ENCODE results near the gene NEK3.
A peak's percentile ranks its signal among the peaks of the same experiment; 100 is the strongest.
"Not testable (repeated sequence)": the region's sequence is repeated elsewhere in the genome, so short reads cannot be mapped to it uniquely, and the experiment has no call there.

Gene NEK3

DNA sequence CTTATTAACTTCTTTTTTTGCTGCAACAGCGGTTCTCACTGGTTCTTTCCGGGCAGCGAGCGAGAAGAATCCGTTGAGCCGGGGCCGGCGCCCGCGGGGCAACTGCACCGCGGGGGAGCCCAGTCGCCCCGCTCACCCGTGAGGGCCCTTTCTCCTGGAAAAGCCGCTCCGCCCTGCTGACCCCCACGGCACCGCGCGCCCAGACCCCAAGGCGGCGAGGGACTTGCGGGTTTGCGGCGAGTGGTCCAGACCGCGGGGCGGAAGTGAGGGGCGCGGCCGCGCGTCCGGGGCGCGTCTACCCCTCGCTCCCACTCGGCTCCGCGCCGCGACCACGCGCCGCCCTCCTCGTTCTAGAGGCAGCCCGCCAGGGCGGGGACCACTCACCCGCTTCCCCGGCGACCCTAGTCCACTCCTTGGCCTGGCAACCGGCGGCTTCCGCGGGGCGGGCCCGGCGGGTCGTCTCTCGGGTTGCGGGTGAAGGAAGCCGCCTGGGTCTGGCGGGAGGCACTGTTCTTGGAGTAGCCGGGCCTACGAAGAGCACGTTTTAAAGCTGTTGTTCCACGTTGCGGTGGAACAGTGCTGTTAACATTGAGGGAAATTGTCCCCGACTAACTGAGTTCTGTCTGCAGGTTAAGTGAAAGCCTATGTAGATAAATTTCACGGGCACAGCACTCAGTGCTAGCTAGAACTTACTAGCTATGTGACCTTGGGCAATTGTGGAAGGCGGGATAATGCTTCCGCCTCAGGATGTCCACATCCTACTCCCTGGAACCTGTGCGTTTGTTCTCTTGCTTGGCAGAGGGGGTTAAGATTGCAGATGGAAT is at the start of gene NEK3:
Gene NEK3 (minus strand): TSS at position 439 of the 824 bp plus-strand sequence. CDS start 3,406 bp downstream, outside the sequence.
- no peak for FAIRE-seq

GRCh38 chr13:52208384-52208783 is 49.0 kb upstream of the NEK3 start:
- FAIRE-seq: not testable (repeated sequence)

- FAIRE-seq: not testable (repeated sequence)
These were observed 48.5 kb upstream of the NEK3 start for GRCh38 chr13:52207896-52208295.

DNA sequence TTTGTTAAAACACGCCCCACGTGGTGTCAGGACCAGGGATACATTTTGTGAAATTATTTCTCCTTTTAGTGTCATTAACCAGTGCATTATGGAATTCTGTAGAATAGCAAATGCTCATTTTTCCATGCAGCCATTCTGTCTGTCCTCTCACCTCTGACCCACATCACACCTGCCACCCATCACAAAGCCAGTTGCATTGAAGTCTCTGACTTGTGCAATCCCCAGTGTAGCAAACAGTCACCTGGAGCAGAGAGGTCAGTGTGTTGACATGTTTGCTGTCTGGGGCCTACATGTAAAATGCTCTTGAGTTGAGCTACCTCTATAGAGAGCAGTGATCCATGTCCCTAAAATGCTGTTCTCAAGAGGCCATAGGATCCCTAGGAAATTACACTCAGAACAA is 47.9 kb upstream of the NEK3 start:
- not testable (repeated sequence) for FAIRE-seq

DNA sequence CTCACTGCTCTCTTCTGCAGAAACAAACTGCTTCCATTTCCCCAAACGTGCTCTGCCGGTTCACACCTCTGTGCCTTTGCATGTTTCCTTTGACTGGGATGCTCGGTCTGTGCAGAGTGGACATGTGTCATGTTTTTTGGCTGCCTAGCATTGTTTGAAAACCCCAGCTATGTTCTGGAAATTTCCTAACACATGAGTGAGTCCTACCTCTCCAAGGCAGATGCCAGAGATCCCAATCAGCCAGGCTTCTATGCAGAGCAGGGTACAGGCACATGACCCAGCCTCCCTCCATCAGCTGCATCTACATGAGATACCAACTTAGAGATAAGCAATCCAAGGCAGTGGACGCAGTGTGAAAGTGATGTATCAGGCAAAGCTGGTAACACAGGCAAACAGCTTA is 45.1 kb upstream of the NEK3 start:
- not testable (repeated sequence) for FAIRE-seq

DNA sequence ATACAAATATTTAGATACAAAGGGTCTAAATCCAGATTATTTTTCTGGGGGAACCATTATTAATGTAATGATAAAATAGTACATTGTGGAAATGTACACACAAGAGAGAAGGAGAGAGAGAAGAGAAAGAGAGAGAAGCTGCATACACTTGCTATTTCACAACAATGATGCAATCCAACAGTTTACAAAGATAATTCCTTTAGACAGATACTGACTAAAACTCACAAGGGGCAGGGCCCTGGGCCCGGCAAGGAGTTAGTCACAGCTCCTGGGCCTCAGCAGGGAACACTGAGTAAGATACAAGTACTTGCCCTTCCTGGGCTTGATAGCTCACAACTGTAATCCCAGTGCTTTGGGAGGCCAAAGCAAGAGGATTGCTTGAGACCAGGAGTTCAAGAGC is 44.5 kb upstream of the NEK3 start:
- not testable (repeated sequence) for FAIRE-seq

- not testable (repeated sequence) for FAIRE-seq
These were observed 43.1 kb upstream of the NEK3 start for GRCh38 chr13:52202506-52202905.

DNA sequence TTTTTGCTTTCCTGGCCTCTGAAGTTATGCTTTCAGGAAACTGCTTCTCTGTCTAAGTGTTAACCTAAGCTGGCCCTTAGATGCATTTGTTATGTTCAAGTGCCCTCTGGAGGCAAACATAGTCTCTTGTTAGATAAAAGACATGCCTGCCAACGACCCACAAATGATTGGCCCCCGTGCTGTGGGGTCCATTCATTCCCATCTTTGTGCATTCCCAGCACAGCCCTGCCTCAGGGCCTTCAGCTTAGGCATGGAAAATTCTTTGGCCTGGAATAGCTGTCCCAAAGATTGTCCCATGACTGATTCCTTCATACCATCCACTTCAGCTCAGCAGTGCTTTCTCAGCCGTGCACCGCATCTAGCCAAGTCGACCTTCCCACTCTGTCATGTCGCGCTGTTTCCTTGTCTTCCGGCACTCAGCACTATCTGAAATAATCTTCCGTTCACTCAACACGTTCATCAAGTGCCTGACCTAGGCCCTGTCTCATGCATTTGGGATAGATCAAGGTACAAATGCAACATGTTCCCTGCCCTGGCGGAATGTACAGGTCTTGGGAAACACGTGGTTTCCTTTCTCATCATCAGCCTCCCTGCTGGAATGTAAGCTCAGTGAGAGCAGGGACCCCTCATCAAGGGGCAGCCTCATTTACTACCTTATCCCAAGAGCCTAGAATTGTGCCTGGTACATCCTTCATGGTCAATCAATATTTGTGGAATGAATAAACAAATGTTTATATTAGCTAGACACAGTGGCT is 42.2 kb upstream of the NEK3 start:
- FAIRE-seq: not testable (repeated sequence)

GRCh38 chr13:52195401-52195837 is 36.0 kb upstream of the NEK3 start:
- FAIRE-seq: no peak

GRCh38 chr13:52194184-52194868 is 34.9 kb upstream of the NEK3 start:
- FAIRE-seq: no peak

GRCh38 chr13:52193587-52194183 is 34.3 kb upstream of the NEK3 start:
- FAIRE-seq: not testable (repeated sequence)

DNA sequence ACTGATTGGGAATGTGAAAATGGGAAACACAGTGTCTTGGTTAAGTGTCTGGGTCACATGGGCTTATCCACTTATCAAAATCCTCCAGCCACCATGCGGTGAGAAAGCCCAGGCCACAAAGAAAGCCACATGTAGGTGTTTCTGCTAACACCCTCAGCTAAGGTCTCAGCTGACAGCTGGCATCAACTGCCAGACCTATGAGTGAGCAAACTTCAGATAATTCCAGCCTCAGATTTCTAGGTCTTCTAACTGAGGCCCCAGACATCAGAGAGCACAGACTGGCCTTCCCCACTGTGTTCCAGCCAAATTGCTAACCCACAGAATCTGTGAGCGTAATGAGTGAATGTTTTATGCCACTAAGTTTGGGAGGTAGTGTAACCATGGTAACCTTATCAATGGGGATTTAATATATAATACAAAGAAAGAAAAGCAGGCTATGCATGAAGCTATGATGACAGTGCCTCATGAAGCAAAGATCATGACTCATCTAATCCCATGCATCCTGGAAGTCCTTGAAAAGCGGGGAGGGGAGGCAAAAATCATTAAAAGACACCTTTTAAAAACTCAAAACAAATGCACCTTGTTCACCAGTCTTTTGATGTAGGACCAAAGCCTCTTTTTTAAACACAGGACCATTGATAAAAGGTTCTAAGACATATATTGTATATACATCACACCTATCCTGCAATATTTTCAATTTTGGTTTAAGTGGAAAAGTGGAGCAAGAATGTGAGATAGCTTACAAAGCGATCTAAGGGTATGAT is 28.2 kb upstream of the NEK3 start:
- not testable (repeated sequence) for FAIRE-seq

- no peak for FAIRE-seq
These were observed 27.6 kb upstream of the NEK3 start for GRCh38 chr13:52187029-52187423.

DNA sequence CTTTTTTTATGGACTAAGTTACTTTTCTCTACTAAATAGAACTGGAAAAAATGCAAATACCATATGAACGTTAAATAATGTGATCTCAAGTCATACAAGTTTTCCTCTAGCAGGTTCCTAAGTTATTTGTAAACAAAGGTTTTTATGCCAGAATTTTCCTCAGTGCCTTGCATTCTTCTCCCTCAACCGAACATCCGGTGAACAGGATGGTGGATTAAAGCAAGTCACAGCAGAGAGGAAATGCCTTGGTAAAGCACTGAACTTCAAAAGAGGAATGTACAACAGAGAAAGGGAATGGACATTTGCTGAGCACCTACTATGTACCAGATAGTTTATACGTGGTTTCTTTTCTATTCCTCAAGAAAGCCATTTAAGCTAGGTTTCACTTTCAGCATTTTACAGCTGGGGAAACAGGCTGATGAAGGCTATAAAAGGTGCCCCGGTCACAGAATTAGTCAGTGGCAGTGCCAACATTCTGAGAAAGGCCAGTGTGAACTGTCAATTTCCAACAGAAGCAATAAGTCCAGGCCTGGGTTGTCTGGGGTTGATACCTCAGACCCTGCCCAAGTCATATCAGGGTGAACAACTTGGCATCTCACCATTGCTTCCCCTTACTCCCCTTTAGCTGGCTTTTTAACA is 22.0 kb upstream of the NEK3 start:
- not testable (repeated sequence) for FAIRE-seq

DNA sequence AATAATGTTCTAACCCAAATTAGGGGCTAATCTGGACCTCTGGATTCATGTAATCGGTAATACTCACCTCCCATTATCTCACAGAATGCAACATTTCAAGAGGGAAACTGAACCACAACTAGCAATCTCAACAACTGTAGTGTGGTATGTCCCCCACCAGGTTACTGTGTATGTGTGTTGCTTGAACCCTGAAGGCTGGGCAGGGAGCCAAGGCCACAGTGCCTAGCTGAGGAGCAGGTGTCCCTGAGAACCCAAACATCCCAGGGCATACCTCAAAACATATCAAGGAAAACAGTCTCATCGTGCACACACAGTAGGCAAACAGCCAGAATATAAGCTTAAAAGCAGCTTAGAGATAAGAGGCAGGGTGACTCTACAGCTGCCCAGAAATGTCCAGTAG is 20.5 kb upstream of the NEK3 start:
- FAIRE-seq: no peak

DNA sequence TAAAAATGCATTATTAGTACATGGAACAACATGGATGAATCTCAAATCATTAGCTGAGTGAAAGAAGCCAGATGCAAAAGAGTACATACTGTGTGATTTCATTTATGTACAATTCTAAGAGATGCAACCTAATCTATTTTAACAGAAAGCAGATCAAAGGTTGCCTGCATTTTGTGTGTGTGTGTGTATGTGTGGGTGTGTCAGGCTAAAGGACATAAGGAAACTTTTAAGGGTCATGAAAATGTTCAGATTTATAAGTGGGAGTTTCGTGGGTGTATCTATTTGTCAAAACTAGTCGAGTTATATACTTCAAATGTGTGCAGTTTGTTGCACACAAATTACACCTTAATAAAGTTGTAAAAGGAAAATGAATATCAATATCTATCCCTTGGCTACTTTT is 17.9 kb upstream of the NEK3 start:
- no peak for FAIRE-seq

- not testable (repeated sequence) for FAIRE-seq
These were observed 14.6 kb upstream of the NEK3 start for GRCh38 chr13:52173970-52174369.

DNA sequence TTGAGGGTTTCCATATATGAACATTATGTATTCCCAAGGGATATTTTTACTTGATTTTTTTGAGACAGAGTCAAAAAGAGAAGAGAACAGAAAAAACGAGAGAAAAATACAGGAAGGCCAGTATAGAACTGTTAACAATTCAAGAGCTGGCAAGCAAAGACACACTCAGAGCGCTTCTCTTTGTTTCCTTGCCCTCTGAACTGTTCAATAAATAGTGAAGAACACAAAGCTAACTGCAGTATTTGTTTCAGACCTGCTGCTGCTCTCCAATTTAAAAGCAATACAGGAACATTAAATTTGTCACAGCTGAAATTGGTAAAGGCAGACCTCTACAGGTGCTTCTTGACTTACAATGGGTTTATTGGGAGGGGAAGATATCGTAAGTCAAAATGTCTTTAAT is 14.0 kb upstream of the NEK3 start:
- FAIRE-seq: no peak

- FAIRE-seq: peak; percentile 25
These were observed 12.3 kb upstream of the NEK3 start for GRCh38 chr13:52171686-52172085.

DNA sequence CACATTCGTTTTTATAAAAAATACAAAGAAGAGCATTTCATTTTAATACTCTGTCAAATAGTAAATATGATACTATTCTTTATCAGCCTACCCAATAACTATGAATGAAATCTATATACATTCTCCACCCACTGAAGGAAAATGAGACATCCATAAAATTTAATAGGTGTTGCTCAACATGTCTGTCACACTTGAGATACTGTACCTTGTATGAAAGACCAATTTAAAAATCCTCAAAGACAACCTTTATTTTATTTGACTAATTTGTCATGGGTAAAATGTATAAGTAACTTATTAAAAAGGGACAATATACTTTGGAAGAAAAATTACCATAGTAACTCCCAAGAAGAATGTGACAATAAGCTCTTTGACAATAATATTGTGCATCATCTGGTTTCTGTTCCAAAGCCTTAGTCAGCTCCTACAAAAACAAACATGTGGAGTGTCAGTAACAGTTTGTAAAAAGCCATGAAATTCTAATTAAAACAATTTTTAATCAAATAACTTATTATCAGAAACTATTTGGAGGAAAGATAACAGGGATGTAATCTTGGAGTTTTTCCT is 11.5 kb upstream of the NEK3 start:
- FAIRE-seq: not testable (repeated sequence)

DNA sequence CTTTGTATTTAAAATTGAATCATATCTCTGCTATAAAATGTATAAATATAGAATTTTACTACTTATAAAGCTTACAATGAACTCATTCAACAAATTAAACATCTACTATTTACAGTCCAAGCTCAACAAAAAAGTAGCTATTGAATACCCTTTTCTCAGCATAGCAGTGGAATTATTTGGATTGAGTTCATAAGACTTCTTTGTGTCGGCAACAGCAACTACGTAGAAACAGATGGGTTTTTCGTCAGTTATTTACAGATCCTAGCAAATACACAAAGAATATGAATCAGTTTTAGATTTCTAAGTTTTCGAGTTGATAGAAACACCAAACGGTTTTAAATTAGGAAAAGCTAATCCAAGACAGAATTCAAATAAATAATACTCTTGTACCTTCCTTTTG is 10.4 kb upstream of the NEK3 start:
- FAIRE-seq: no peak
